ENCODE results near the gene MAN1B1.

MAN1B1 gene

GRCh38 chr9:137088121-137088520 lies 1.3 kb downstream of the MAN1B1 start:
- no peak for DNase-seq

- DNase-seq: no peak
These were observed 2.6 kb downstream of the MAN1B1 start for GRCh38 chr9:137089232-137089947.

GRCh38 chr9:137095664-137096517 lies 9.1 kb downstream of the MAN1B1 start:
- peak; percentile 95 for DNase-seq

- DNase-seq: no peak
These were observed 10.2 kb downstream of the MAN1B1 start for GRCh38 chr9:137096785-137097546.

GRCh38 chr9:137097761-137098462 lies 11.1 kb downstream of the MAN1B1 start:
- DNase-seq: no peak

- DNase-seq: no peak
These were observed 12.4 kb downstream of the MAN1B1 start for GRCh38 chr9:137099231-137099630.

GRCh38 chr9:137103206-137103999 lies 16.6 kb downstream of the MAN1B1 start:
- no peak for DNase-seq

- no peak for DNase-seq
These were observed 19.3 kb downstream of the MAN1B1 start for GRCh38 chr9:137105814-137106661.

GRCh38 chr9:137106662-137107250 lies 20.0 kb downstream of the MAN1B1 start:
- no peak for DNase-seq

GRCh38 chr9:137107312-137107921 lies 20.6 kb downstream of the MAN1B1 start:
- DNase-seq: no peak

GRCh38 chr9:137107982-137108381 lies 21.2 kb downstream of the MAN1B1 start:
- no peak for DNase-seq

GRCh38 chr9:137108608-137109249 lies 21.9 kb downstream of the MAN1B1 start:
- DNase-seq: no peak

- no peak for DNase-seq
These were observed 22.7 kb downstream of the MAN1B1 start for GRCh38 chr9:137109250-137110146.

GRCh38 chr9:137110147-137110910 lies 23.5 kb downstream of the MAN1B1 start:
- DNase-seq: no peak

GRCh38 chr9:137110911-137111787 lies 24.4 kb downstream of the MAN1B1 start:
- no peak for DNase-seq

- DNase-seq: no peak
These were observed 25.2 kb downstream of the MAN1B1 start for GRCh38 chr9:137111788-137112563.
